Measurements from ENCODE around the gene PGAM5. TPM values are rescaled to one million over a fixed set of nuclear protein-coding genes. Genes with fewer than 3 reads are reported as not detected.

PGAM5 gene
- polyA plus RNA-seq, 3 donors, result 7.0 to 10.3 (median 9.6) TPM

- Mint-ChIP-seq H3K27ac (peak overlapping the region in 2 of 7 donors; percentile 46 to 74), H3K4me3 (no peak overlapping the region), H3K27me3 (ENCODE audit: low read depth in 3 of 3) (no peaks in the 10 kb centered on the region), H3K4me1 (no peaks in the 10 kb centered on the region), H3K9me3 (peaks cover 0 to 7% (median 0%) of the 10 kb centered on the region in 7 donors), H3K36me3 (peaks cover 88 to 95% of the 10 kb centered on the region in 2 donors)
- Histone ChIP-seq H3K27me3 (ENCODE audit: control insufficient read depth in 2 of 2, insufficient read depth in 2 of 2, low read length in 2 of 2) (no peaks in the 10 kb centered on the region), H3K4me1 (ENCODE audit: control insufficient read depth in 1 of 2, insufficient read depth in 2 of 2, low read length in 2 of 2) (no peaks in the 10 kb centered on the region), H2AFZ (ENCODE audit: insufficient read depth, low read depth, low read length, poor library complexity, severe bottlenecking) (no peak overlapping the region), H3K4me3 (replicated peaks in 1 of 3; ENCODE audit: low read depth in 2 of 3, low read length in 3 of 3) (no peak overlapping the region), H3K27ac (ENCODE audit: low read depth in 1 of 2, low read length in 2 of 2) (no peak overlapping the region), H3K36me3 (replicated peaks in 1 of 2; ENCODE audit: control insufficient read depth in 1 of 2, insufficient read depth in 2 of 2, low read length in 2 of 2) (peaks cover 91 to 96% of the 10 kb centered on the region in 2 donors), H3K79me2 (ENCODE audit: insufficient read depth, low read length) (no peaks in the 10 kb centered on the region), H3K9ac (ENCODE audit: insufficient read depth, low read length, poor library complexity, severe bottlenecking) (no peak overlapping the region), H4K20me1 (ENCODE audit: insufficient read depth, low read length) (peaks cover 4% of the 10 kb centered on the region), H3K9me3 (replicated peaks in 1 of 2; ENCODE audit: control insufficient read depth in 1 of 2, insufficient read depth in 1 of 2, low read length in 2 of 2) (no peaks in the 10 kb centered on the region), H3K4me2 (replicated peaks; ENCODE audit: extremely low read depth, low read length, poor library complexity, severe bottlenecking) (no peak overlapping the region)
- 93% methylated on average over 22 of the region's 24 CpGs for WGBS (ENCODE audit: insufficient coverage)
- intact Hi-C loops (cut with micrococcal nuclease), result no loop called here
- no peak for DNase-seq
- TF ChIP-seq, protein P1, sequence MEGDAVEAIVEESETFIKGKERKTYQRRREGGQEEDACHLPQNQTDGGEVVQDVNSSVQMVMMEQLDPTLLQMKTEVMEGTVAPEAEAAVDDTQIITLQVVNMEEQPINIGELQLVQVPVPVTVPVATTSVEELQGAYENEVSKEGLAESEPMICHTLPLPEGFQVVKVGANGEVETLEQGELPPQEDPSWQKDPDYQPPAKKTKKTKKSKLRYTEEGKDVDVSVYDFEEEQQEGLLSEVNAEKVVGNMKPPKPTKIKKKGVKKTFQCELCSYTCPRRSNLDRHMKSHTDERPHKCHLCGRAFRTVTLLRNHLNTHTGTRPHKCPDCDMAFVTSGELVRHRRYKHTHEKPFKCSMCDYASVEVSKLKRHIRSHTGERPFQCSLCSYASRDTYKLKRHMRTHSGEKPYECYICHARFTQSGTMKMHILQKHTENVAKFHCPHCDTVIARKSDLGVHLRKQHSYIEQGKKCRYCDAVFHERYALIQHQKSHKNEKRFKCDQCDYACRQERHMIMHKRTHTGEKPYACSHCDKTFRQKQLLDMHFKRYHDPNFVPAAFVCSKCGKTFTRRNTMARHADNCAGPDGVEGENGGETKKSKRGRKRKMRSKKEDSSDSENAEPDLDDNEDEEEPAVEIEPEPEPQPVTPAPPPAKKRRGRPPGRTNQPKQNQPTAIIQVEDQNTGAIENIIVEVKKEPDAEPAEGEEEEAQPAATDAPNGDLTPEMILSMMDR (IDR thresholded peaks at IDR 0.05), result no peak
Measured at GRCh38 chr12:132729541-132730320, 19.1 kb downstream of the PGAM5 start.

GRCh38 chr12:132730353-132730752, 19.7 kb downstream of the PGAM5 start:
- intact Hi-C loops (cut with micrococcal nuclease), result no loop called here
- Histone ChIP-seq H3K27ac (ENCODE audit: low read depth in 1 of 2, low read length in 2 of 2) (no peak overlapping the region), H4K20me1 (ENCODE audit: insufficient read depth, low read length) (peaks cover 4% of the 10 kb centered on the region), H3K9me3 (replicated peaks in 1 of 2; ENCODE audit: control insufficient read depth in 1 of 2, insufficient read depth in 1 of 2, low read length in 2 of 2) (no peaks in the 10 kb centered on the region), H3K4me2 (replicated peaks; ENCODE audit: extremely low read depth, low read length, poor library complexity, severe bottlenecking) (no peak overlapping the region), H3K27me3 (ENCODE audit: control insufficient read depth in 2 of 2, insufficient read depth in 2 of 2, low read length in 2 of 2) (no peaks in the 10 kb centered on the region), H3K79me2 (ENCODE audit: insufficient read depth, low read length) (no peaks in the 10 kb centered on the region), H3K36me3 (replicated peaks in 1 of 2; ENCODE audit: control insufficient read depth in 1 of 2, insufficient read depth in 2 of 2, low read length in 2 of 2) (peaks cover 91 to 96% of the 10 kb centered on the region in 2 donors), H3K9ac (ENCODE audit: insufficient read depth, low read length, poor library complexity, severe bottlenecking) (no peak overlapping the region), H2AFZ (ENCODE audit: insufficient read depth, low read depth, low read length, poor library complexity, severe bottlenecking) (no peak overlapping the region), H3K4me3 (replicated peaks in 1 of 3; ENCODE audit: low read depth in 2 of 3, low read length in 3 of 3) (no peak overlapping the region), H3K4me1 (ENCODE audit: control insufficient read depth in 1 of 2, insufficient read depth in 2 of 2, low read length in 2 of 2) (no peaks in the 10 kb centered on the region)
- WGBS (ENCODE audit: insufficient coverage), result 87% methylated on average over 11 of the region's 11 CpGs
- Mint-ChIP-seq H3K4me1 (no peaks in the 10 kb centered on the region), H3K9me3 (peaks cover 0 to 7% (median 0%) of the 10 kb centered on the region in 7 donors), H3K27me3 (ENCODE audit: low read depth in 3 of 3) (no peaks in the 10 kb centered on the region), H3K36me3 (peaks cover 90 to 95% of the 10 kb centered on the region in 2 donors), H3K4me3 (no peak overlapping the region), H3K27ac (peak overlapping the region in 1 of 7 donors; percentile 76)
- DNase-seq, result no peak
- TF ChIP-seq, protein P1 (IDR thresholded peaks at IDR 0.05), result no peak

All from CD14-positive monocyte (primary cell).